SH-SY5Y (cell line): ENCODE measurements around the gene SNRNP27.

ENCODE experiments used
- GATA2 ChIP-seq: IDR thresholded peaks from 2 replicates; pipeline ENCODE4 v1.6.1; 2011; ENCODE audit warnings: mild to moderate bottlenecking, low read depth, low read length
- GATA3 ChIP-seq: IDR thresholded peaks from 2 replicates; pipeline ENCODE4 v1.6.1; 2011; ENCODE audit warnings: low read depth, mild to moderate bottlenecking, low read length, moderate library complexity

- no peak for TF ChIP-seq GATA2
- TF ChIP-seq GATA3 = no peak
Measured at GRCh38 chr2:69950241-69950640, 56.5 kb downstream of the SNRNP27 start.
